OCI-LY7 (cell line): ENCODE measurements around the gene CSF1R. TPM values are rescaled to one million over a fixed set of nuclear protein-coding genes. Genes with fewer than 3 reads are reported as not detected.

Experiments
- BruUV-seq: library from RNA; stranded (reverse); fragments of 400-500 nt; replicated peaks from 2 replicates; lab custom pipeline; 2021; lab: Mats Ljungman, UMichigan
- CTCF ChIA-PET: fragments of 300-600 bp; sonication (Branson Sonifier 250); formaldehyde crosslinking; loops from one replicate; lab custom pipeline; 2022; ENCODE audit warnings: antibody characterized with exemption; ENCODE audit not compliant: unreplicated experiment; lab: Charles Lee
- POLR2A ChIA-PET: fragments of 300-600 bp; sonication (Branson Sonifier 250); formaldehyde crosslinking; loops from one replicate; lab custom pipeline; 2022; ENCODE audit warnings: antibody characterized with exemption; lab: Charles Lee
- DNase-seq: peaks from one replicate; pipeline ENCODE4 v3.0.0-alpha.2; 2015; ENCODE audit warnings: low spot score
- H2AFZ ChIP-seq: fragments of 200-600 bp; sonication (generic), shearing (Covaris generic); 2 replicates; pipeline ENCODE4 v1.6.1; 2014; ENCODE audit warnings: mild to moderate bottlenecking, antibody characterized with exemption, low read length, moderate library complexity
- H3K27ac ChIP-seq: fragments of 200-600 bp; sonication (generic); 2 replicates; pipeline ENCODE4 v1.5.1; 2014; ENCODE audit warnings: mixed run types, low read depth, mild to moderate bottlenecking, moderate library complexity, low read length, inconsistent platforms; ENCODE audit not compliant: poor library complexity, severe bottlenecking
- H3K36me3 ChIP-seq: fragments of 200-600 bp; sonication (generic); 2 replicates; pipeline ENCODE4 v1.6.1; 2014; ENCODE audit warnings: mild to moderate bottlenecking, antibody characterized with exemption, low read length, moderate library complexity, mixed read lengths; ENCODE audit not compliant: insufficient read depth
- H3K4me1 ChIP-seq: fragments of 200-600 bp; sonication (generic); 2 replicates; pipeline ENCODE4 v1.5.1; 2014; ENCODE audit warnings: mild to moderate bottlenecking, low read length; ENCODE audit not compliant: insufficient read depth, poor library complexity, severe bottlenecking
- H3K4me2 ChIP-seq: fragments of 200-600 bp; sonication (generic); 2 replicates; pipeline ENCODE4 v1.6.1; 2014; ENCODE audit warnings: mild to moderate bottlenecking, low read length
- H3K4me3 ChIP-seq: fragments of 200-600 bp; sonication (generic); 2 replicates; pipeline ENCODE4 v1.5.1; 2014; ENCODE audit warnings: mild to moderate bottlenecking, low read depth, low read length; ENCODE audit not compliant: poor library complexity, severe bottlenecking
- H3K79me2 ChIP-seq: fragments of 200-600 bp; sonication (generic); 2 replicates; pipeline ENCODE4 v1.6.1; 2016; ENCODE audit warnings: low read depth, mild to moderate bottlenecking, low read length, moderate library complexity, mixed read lengths; ENCODE audit not compliant: insufficient read depth
- H3K9me2 ChIP-seq: fragments of 200-600 bp; sonication (generic); 2 replicates; pipeline ENCODE4 v1.6.1; 2016; ENCODE audit warnings: mild to moderate bottlenecking, low read length, mixed read lengths; ENCODE audit not compliant: insufficient read depth
- H3K9me3 ChIP-seq: fragments of 200-600 bp; sonication (generic); 2 replicates; pipeline ENCODE4 v1.6.1; 2014; ENCODE audit warnings: mild to moderate bottlenecking, mixed run types, low read length, mixed read lengths
- H4K20me1 ChIP-seq: fragments of 200-600 bp; sonication (generic); 2 replicates; pipeline ENCODE4 v1.6.1; 2014; ENCODE audit warnings: mild to moderate bottlenecking, antibody characterized with exemption, low read length, moderate library complexity, mixed read lengths; ENCODE audit not compliant: insufficient read depth
- EZH2phosphoT487 ChIP-seq: fragments of 200-600 bp; sonication (generic); IDR thresholded peaks from 2 replicates; pipeline ENCODE4 v1.6.1; 2018; ENCODE audit warnings: low read depth, borderline replicate concordance, mild to moderate bottlenecking, mixed run types, antibody characterized with exemption, low read length, moderate library complexity, mixed read lengths
- intact Hi-C: fragments of 100-400 bp; cut with micrococcal nuclease; formaldehyde crosslinking; loops from one replicate; pipeline ENCODE4 v1.10.0; 2022; ENCODE audit not compliant: unreplicated experiment
- total RNA-seq, 2 experiments: library from RNA; depleted of rRNA in 1 of 2; stranded (reverse); fragments of >200 nt in 1 of 2; shearing (Covaris generic) in 1 of 2; gene quantifications; 2 replicates each; pipeline ENCODE4 v1.2.3, GENCODE V29; 2014 to 2022
- TF ChIP-seq, protein P1 (sequence below): fragments of 200-600 bp; sonication (generic); conservative IDR thresholded peaks from 2 replicates; pipeline ENCODE4 v1.5.1; 2014; ENCODE audit warnings: mild to moderate bottlenecking, antibody characterized with exemption, low read length, moderate library complexity, mixed read lengths

CSF1R gene
- total RNA-seq, 2 experiments from 2014 or later = not detected

DNA sequence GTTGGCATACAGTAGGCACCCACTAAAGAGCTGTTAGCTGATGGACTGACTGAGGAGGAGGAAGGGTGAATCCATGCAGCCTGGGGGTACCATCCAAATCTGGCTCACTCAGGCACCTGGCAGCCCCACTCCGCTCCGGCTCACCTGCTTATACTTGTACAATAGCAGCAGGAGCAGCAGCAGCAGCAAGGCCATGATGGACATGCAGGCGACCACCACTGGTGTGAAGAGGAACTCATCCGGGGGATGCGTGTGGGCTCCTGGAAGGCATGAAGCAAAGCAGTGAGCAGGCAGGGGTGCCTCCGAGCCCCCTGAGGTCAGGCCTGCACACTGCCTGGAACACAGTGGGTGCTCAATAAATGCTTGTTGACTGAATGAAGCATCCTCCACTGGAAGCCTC is 18.3 kb downstream of the CSF1R start:
- Histone ChIP-seq H3K4me2 (no peak overlapping the region), H4K20me1 (no peaks in the 10 kb centered on the region), H3K4me3 (no peak overlapping the region), H3K4me1 (no peaks in the 10 kb centered on the region), H3K27ac (no peak overlapping the region), H3K36me3 (no peaks in the 10 kb centered on the region), H3K9me3 (no peaks in the 10 kb centered on the region), H3K9me2 (no peaks in the 10 kb centered on the region), H3K79me2 (no peaks in the 10 kb centered on the region), H2AFZ (no peak overlapping the region)
- ChIA-PET CTCF (no interaction called here), POLR2A (no interaction called here)
- BruUV-seq = no TSS peak
- TF ChIP-seq, protein P1, sequence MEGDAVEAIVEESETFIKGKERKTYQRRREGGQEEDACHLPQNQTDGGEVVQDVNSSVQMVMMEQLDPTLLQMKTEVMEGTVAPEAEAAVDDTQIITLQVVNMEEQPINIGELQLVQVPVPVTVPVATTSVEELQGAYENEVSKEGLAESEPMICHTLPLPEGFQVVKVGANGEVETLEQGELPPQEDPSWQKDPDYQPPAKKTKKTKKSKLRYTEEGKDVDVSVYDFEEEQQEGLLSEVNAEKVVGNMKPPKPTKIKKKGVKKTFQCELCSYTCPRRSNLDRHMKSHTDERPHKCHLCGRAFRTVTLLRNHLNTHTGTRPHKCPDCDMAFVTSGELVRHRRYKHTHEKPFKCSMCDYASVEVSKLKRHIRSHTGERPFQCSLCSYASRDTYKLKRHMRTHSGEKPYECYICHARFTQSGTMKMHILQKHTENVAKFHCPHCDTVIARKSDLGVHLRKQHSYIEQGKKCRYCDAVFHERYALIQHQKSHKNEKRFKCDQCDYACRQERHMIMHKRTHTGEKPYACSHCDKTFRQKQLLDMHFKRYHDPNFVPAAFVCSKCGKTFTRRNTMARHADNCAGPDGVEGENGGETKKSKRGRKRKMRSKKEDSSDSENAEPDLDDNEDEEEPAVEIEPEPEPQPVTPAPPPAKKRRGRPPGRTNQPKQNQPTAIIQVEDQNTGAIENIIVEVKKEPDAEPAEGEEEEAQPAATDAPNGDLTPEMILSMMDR = no peak
- TF ChIP-seq EZH2phosphoT487 = no peak
- intact Hi-C loops = no loop called here
- DNase-seq = no peak

- Histone ChIP-seq H3K4me1 (no peaks in the 10 kb centered on the region), H3K9me3 (no peaks in the 10 kb centered on the region), H3K27ac (no peak overlapping the region), H3K36me3 (no peaks in the 10 kb centered on the region), H4K20me1 (no peaks in the 10 kb centered on the region), H3K9me2 (no peaks in the 10 kb centered on the region), H3K79me2 (no peaks in the 10 kb centered on the region), H3K4me3 (no peak overlapping the region), H3K4me2 (no peak overlapping the region), H2AFZ (no peak overlapping the region)
- intact Hi-C loops = no loop called here
- TF ChIP-seq, protein P1 = no peak
- no peak for TF ChIP-seq EZH2phosphoT487
- POLR2A ChIA-PET = no interaction called here
- no TSS peak for BruUV-seq
- no peak for DNase-seq
- CTCF ChIA-PET = no interaction called here
These were observed 18.9 kb downstream of the CSF1R start for GRCh38 chr5:150067405-150067960.

- BruUV-seq = no TSS peak
- ChIA-PET POLR2A (no interaction called here), CTCF (no interaction called here)
- Histone ChIP-seq H3K36me3 (no peaks in the 10 kb centered on the region), H3K4me2 (no peak overlapping the region), H4K20me1 (no peaks in the 10 kb centered on the region), H3K9me2 (no peaks in the 10 kb centered on the region), H3K9me3 (no peaks in the 10 kb centered on the region), H2AFZ (no peak overlapping the region), H3K4me1 (no peaks in the 10 kb centered on the region), H3K79me2 (no peaks in the 10 kb centered on the region), H3K27ac (no peak overlapping the region), H3K4me3 (no peak overlapping the region)
- intact Hi-C loops = no loop called here
- DNase-seq = no peak
- TF ChIP-seq, protein P1 = no peak
- no peak for TF ChIP-seq EZH2phosphoT487
These were observed 19.4 kb downstream of the CSF1R start for GRCh38 chr5:150066901-150067396.
